Nephron (organoid): ENCODE results near the gene CELF2.

ENCODE experiments used
- H3K27ac Mint-ChIP-seq, 3 experiments: 2 replicates each; pipeline ENCODE4 v1.8.0; 2020; ENCODE audit warnings: mixed read lengths in 3 of 3, mild to moderate bottlenecking in 2 of 3, moderate library complexity in 1 of 3
- H3K27me3 Mint-ChIP-seq: 2 replicates; pipeline ENCODE4 v1.8.0; 2021; ENCODE audit warnings: low read depth, mild to moderate bottlenecking, moderate library complexity, mixed read lengths
- H3K36me3 Mint-ChIP-seq: 2 replicates; pipeline ENCODE4 v1.8.0; 2020; ENCODE audit warnings: low read depth, mixed read lengths
- H3K4me1 Mint-ChIP-seq: 2 replicates; pipeline ENCODE4 v1.8.0; 2020; ENCODE audit warnings: mixed read lengths
- H3K4me3 Mint-ChIP-seq, 3 experiments: 2 replicates each; pipeline ENCODE4 v1.8.0; 2020; ENCODE audit warnings: mild to moderate bottlenecking in 3 of 3, mixed read lengths in 3 of 3, moderate library complexity in 2 of 3
- H3K9me3 Mint-ChIP-seq: 2 replicates; pipeline ENCODE4 v1.8.0; 2020; ENCODE audit warnings: mixed read lengths
- TF ChIP-seq, protein P1 (sequence below), 3 experiments: fragments of 200-600 bp; sonication (generic); IDR thresholded peaks; one replicate each; pipeline ENCODE4 v1.5.0; 2021; ENCODE audit warnings: antibody characterized with exemption in 3 of 3; ENCODE audit not compliant: unreplicated experiment in 3 of 3

The CELF2 gene

GRCh38 chr10:11381511-11381910 is 363.8 kb downstream of the CELF2 start:
- no peaks in the 10 kb centered on the region for H3K36me3 Mint-ChIP-seq
- H3K9me3 Mint-ChIP-seq = no peaks in the 10 kb centered on the region

GRCh38 chr10:11382187-11382586 is 364.5 kb downstream of the CELF2 start:
- peaks cover 12% of the 10 kb centered on the region for H3K27me3 Mint-ChIP-seq
- no peaks in the 10 kb centered on the region for H3K36me3 Mint-ChIP-seq
- TF ChIP-seq, protein P1, sequence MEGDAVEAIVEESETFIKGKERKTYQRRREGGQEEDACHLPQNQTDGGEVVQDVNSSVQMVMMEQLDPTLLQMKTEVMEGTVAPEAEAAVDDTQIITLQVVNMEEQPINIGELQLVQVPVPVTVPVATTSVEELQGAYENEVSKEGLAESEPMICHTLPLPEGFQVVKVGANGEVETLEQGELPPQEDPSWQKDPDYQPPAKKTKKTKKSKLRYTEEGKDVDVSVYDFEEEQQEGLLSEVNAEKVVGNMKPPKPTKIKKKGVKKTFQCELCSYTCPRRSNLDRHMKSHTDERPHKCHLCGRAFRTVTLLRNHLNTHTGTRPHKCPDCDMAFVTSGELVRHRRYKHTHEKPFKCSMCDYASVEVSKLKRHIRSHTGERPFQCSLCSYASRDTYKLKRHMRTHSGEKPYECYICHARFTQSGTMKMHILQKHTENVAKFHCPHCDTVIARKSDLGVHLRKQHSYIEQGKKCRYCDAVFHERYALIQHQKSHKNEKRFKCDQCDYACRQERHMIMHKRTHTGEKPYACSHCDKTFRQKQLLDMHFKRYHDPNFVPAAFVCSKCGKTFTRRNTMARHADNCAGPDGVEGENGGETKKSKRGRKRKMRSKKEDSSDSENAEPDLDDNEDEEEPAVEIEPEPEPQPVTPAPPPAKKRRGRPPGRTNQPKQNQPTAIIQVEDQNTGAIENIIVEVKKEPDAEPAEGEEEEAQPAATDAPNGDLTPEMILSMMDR (IDR thresholded peaks at IDR 0.05; ENCODE audit: unreplicated experiment in 3 of 3) = no peak
- H3K4me3 Mint-ChIP-seq = no peak overlapping the region
- H3K9me3 Mint-ChIP-seq = no peaks in the 10 kb centered on the region
- H3K27ac Mint-ChIP-seq = no peak overlapping the region
- H3K4me1 Mint-ChIP-seq = no peaks in the 10 kb centered on the region

More at GRCh38 chr10:11381511-11381910, 363.8 kb downstream of the CELF2 start:
- H3K4me1 Mint-ChIP-seq = no peaks in the 10 kb centered on the region
- no peak overlapping the region for H3K27ac Mint-ChIP-seq
- peaks cover 15% of the 10 kb centered on the region for H3K27me3 Mint-ChIP-seq
- H3K4me3 Mint-ChIP-seq = no peak overlapping the region
- TF ChIP-seq, protein P1 (IDR thresholded peaks at IDR 0.05; ENCODE audit: unreplicated experiment in 3 of 3) = no peak

DNA sequence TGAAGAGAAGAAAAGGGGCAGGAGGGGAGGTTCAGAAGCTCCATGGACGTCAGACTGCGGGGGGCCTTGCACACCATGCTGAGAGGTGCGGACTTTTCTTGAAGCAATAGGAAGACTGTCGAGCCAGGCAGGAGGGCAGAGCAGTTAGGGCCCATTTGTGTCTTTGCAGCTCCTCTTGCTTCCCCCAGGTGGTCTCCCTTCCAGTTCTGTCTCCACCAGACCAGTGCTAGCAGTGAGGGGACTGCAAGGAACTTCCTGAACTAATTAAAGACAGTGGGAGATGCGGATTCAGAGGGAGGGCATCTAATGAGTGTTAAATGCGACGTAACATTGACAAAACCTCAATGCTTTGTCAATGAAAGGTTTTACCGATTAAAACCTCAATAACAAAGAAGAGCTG is 368.4 kb downstream of the CELF2 start:
- TF ChIP-seq, protein P1 (IDR thresholded peaks at IDR 0.05; ENCODE audit: unreplicated experiment in 3 of 3) = no peak
- H3K27me3 Mint-ChIP-seq = peaks cover 11% of the 10 kb centered on the region
- H3K4me3 Mint-ChIP-seq = no peak overlapping the region
- H3K27ac Mint-ChIP-seq = no peak overlapping the region
- H3K9me3 Mint-ChIP-seq = no peaks in the 10 kb centered on the region
- no peaks in the 10 kb centered on the region for H3K36me3 Mint-ChIP-seq
- peaks cover 8% of the 10 kb centered on the region for H3K4me1 Mint-ChIP-seq
